H1 (cell line): Measurements from ENCODE around the gene TOMT. TPM values are rescaled to one million over a fixed set of nuclear protein-coding genes. Genes with fewer than 3 reads are reported as not detected.

ENCODE experiments used
- CTCF ChIA-PET: fragments of 300-600 bp; sonication (Branson Sonifier 250); formaldehyde crosslinking; loops from one replicate; lab custom pipeline; 2021; ENCODE audit not compliant: partially characterized antibody; lab: Charles Lee
- POLR2A ChIA-PET: fragments of 300-600 bp; sonication (Branson Sonifier 250); formaldehyde crosslinking; loops from one replicate; lab custom pipeline; 2021; ENCODE audit warnings: inconsistent platforms; ENCODE audit not compliant: partially characterized antibody; lab: Charles Lee
- DNase-seq, 2 experiments: peaks; one replicate each; pipeline versions ENCODE4 v3.0.0 to v3.0.0-alpha.2; 2010 to 2022; ENCODE audit warnings: low spot score in 2 of 2, low read depth in 1 of 2, mixed read lengths in 1 of 2
- FAIRE-seq: peaks from 2 replicates; lab custom pipeline; 2011; peaks lifted over from hg19 to GRCh38; lab: Jason Lieb, UNC
- H2AFZ ChIP-seq: 2 replicates; pipeline ENCODE4 v1.8.1; 2012; ENCODE audit warnings: low read length, inconsistent platforms
- H2AK5ac ChIP-seq: 2 replicates; pipeline ENCODE4 v1.6.1; 2013; ENCODE audit warnings: low read depth, low read length
- H2BK120ac ChIP-seq: replicated peaks from 2 replicates; pipeline ENCODE3; 2013; ENCODE audit warnings: low read depth, low read length, inconsistent platforms
- H2BK12ac ChIP-seq: 2 replicates; pipeline ENCODE4 v1.6.1; 2013; ENCODE audit warnings: low read depth, low read length
- H2BK15ac ChIP-seq: 2 replicates; pipeline ENCODE4 v1.6.1; 2013; ENCODE audit warnings: low read length
- H2BK20ac ChIP-seq: 2 replicates; pipeline ENCODE4 v1.6.1; 2013; ENCODE audit warnings: low read length
- H2BK5ac ChIP-seq: 2 replicates; pipeline ENCODE4 v1.6.1; 2013; ENCODE audit warnings: low read depth, low read length
- H3K14ac ChIP-seq: 2 replicates; pipeline ENCODE4 v1.6.1; 2013; ENCODE audit warnings: inconsistent platforms; ENCODE audit not compliant: insufficient read length
- H3K18ac ChIP-seq: 2 replicates; pipeline ENCODE4 v1.6.1; 2013; ENCODE audit warnings: low read length; ENCODE audit errors: extremely low read depth
- H3K23ac ChIP-seq: 2 replicates; pipeline ENCODE4 v1.6.1; 2013; ENCODE audit warnings: inconsistent platforms; ENCODE audit not compliant: insufficient read length
- H3K23me2 ChIP-seq: 2 replicates; pipeline ENCODE4 v1.6.1; 2013; ENCODE audit warnings: low read depth, low read length
- H3K27ac ChIP-seq: 2 replicates; pipeline ENCODE4 v1.6.1; 2011; ENCODE audit warnings: low read depth, low read length, inconsistent platforms
- H3K27me3 ChIP-seq, 4 experiments: replicated peaks in 1 of 4; 1 replicate in 1 of 4; 2 replicates in 3 of 4; pipeline versions ENCODE4 v1.6.1 to v1.8.1; 2011 to 2013; ENCODE audit warnings: low read length in 3 of 4, mild to moderate bottlenecking in 3 of 4, inconsistent platforms in 2 of 4, mixed read lengths in 2 of 4, moderate library complexity in 1 of 4; ENCODE audit not compliant: control insufficient read depth in 3 of 4, insufficient read depth in 3 of 4; ENCODE audit errors: extremely low read depth in 1 of 4
- H3K36me3 ChIP-seq, 4 experiments: 2 replicates each; pipeline versions ENCODE4 v1.6.1 to v1.8.1; 2011 to 2013; ENCODE audit warnings: mild to moderate bottlenecking in 4 of 4, low read length in 3 of 4, moderate library complexity in 2 of 4, control low read depth in 1 of 4, inconsistent platforms in 1 of 4; ENCODE audit not compliant: insufficient read depth in 4 of 4, control insufficient read depth in 2 of 4
- H3K4ac ChIP-seq: replicated peaks from 2 replicates; pipeline ENCODE3; 2013; ENCODE audit warnings: low read length, low read depth, mixed read lengths, inconsistent platforms; ENCODE audit not compliant: insufficient read length
- H3K4me1 ChIP-seq, 4 experiments: replicated peaks in 1 of 4; 1 replicate in 1 of 4; 2 replicates in 3 of 4; pipeline versions ENCODE4 v1.6.1 to v1.8.1; 2011 to 2013; ENCODE audit warnings: low read length in 3 of 4, inconsistent platforms in 2 of 4, mixed read lengths in 1 of 4; ENCODE audit not compliant: insufficient read depth in 4 of 4, control insufficient read depth in 3 of 4
- H3K4me2 ChIP-seq, 2 experiments: 2 replicates each; pipeline versions ENCODE4 v1.6.1 to v1.8.1; 2011 to 2013; ENCODE audit warnings: low read depth in 2 of 2, low read length in 2 of 2, control low read depth in 1 of 2, inconsistent platforms in 1 of 2, mild to moderate bottlenecking in 1 of 2; ENCODE audit not compliant: insufficient read depth in 1 of 2
- H3K4me3 ChIP-seq, 4 experiments: fragments of 200-600, 300-600 bp in 1 of 4; sonication (generic), shearing (Covaris generic), sonication (Bioruptor Twin) in 1 of 4; 2 replicates each; pipeline versions ENCODE4 v1.5.1 to v1.8.1; 2011 to 2016; ENCODE audit warnings: low read length in 4 of 4, low read depth in 3 of 4, control low read depth in 2 of 4, inconsistent platforms in 2 of 4, mild to moderate bottlenecking in 2 of 4, mixed read lengths in 1 of 4, moderate library complexity in 1 of 4; ENCODE audit not compliant: insufficient read depth in 2 of 4; ENCODE audit errors: extremely low read depth in 1 of 4
- H3K56ac ChIP-seq: replicated peaks from 2 replicates; pipeline ENCODE3; 2013; ENCODE audit warnings: low read depth, mild to moderate bottlenecking, mixed read lengths, low read length, inconsistent platforms; ENCODE audit not compliant: insufficient read length
- H3K79me1 ChIP-seq: 2 replicates; pipeline ENCODE4 v1.6.1; 2013; ENCODE audit warnings: low read depth, low read length, control low read depth
- H3K79me2 ChIP-seq, 2 experiments: 2 replicates each; pipeline versions ENCODE4 v1.6.1 to v1.8.1; 2012 to 2013; ENCODE audit warnings: low read length in 2 of 2, mild to moderate bottlenecking in 2 of 2, inconsistent platforms in 1 of 2; ENCODE audit not compliant: insufficient read depth in 2 of 2, control insufficient read depth in 1 of 2
- H3K9ac ChIP-seq, 4 experiments: replicated peaks in 1 of 4; 1 replicate in 1 of 4; 2 replicates in 3 of 4; pipeline versions ENCODE4 v1.6.1 to v1.8.1; 2011 to 2013; ENCODE audit warnings: low read depth in 3 of 4, low read length in 3 of 4, control low read depth in 2 of 4, mild to moderate bottlenecking in 2 of 4, moderate library complexity in 2 of 4, inconsistent platforms in 1 of 4; ENCODE audit errors: extremely low read depth in 1 of 4
- H3K9me3 ChIP-seq, 2 experiments: 2 replicates each; pipeline versions ENCODE4 v1.6.1 to v1.8.1; 2012 to 2013; ENCODE audit warnings: mild to moderate bottlenecking in 2 of 2, moderate library complexity in 2 of 2, control low read depth in 1 of 2, inconsistent platforms in 1 of 2, low read depth in 1 of 2, low read length in 1 of 2, mixed read lengths in 1 of 2; ENCODE audit not compliant: insufficient read depth in 2 of 2
- H4K20me1 ChIP-seq, 2 experiments: replicated peaks in 1 of 2; 2 replicates each; pipeline versions ENCODE3 to v1.8.1; 2011 to 2013; ENCODE audit warnings: inconsistent platforms in 2 of 2, low read length in 2 of 2, mild to moderate bottlenecking in 1 of 2; ENCODE audit not compliant: insufficient read depth in 2 of 2, control insufficient read depth in 1 of 2
- H4K5ac ChIP-seq: 2 replicates; pipeline ENCODE4 v1.6.1; 2013; ENCODE audit warnings: low read length, low read depth, mixed read lengths, inconsistent platforms; ENCODE audit not compliant: insufficient read length
- H4K8ac ChIP-seq: 2 replicates; pipeline ENCODE4 v1.8.0; 2013; ENCODE audit warnings: mild to moderate bottlenecking, moderate library complexity, low read length, inconsistent platforms; ENCODE audit not compliant: insufficient read depth; ENCODE audit errors: extremely low read depth
- H4K91ac ChIP-seq: replicated peaks from 2 replicates; pipeline ENCODE3; 2013; ENCODE audit warnings: low read length, mixed read lengths, inconsistent platforms; ENCODE audit not compliant: insufficient read length
- EP300 ChIP-seq, 2 experiments: IDR thresholded peaks; 1 replicate in 1 of 2; 2 replicates in 1 of 2; pipeline ENCODE4 v1.6.1; 2011 to 2012; ENCODE audit warnings: low read depth in 2 of 2, low read length in 2 of 2, mild to moderate bottlenecking in 2 of 2, borderline replicate concordance in 1 of 2, inconsistent platforms in 1 of 2, moderate library complexity in 1 of 2
- GABPA ChIP-seq: IDR thresholded peaks from 2 replicates; pipeline ENCODE4 v1.6.1; 2011; ENCODE audit warnings: mild to moderate bottlenecking, low read length, moderate library complexity, borderline replicate concordance; ENCODE audit not compliant: insufficient read depth
- GTF2F1 ChIP-seq: IDR thresholded peaks from 2 replicates; pipeline ENCODE4 v1.6.1; 2012; ENCODE audit warnings: low read depth, low read length, improper control_type of control experiment, borderline replicate concordance
- MAX ChIP-seq: IDR thresholded peaks from 2 replicates; pipeline ENCODE4 v1.6.1; 2012; ENCODE audit warnings: inconsistent platforms
- NRF1 ChIP-seq: IDR thresholded peaks from 2 replicates; pipeline ENCODE4 v1.6.1; 2011; ENCODE audit warnings: mild to moderate bottlenecking, low read depth, low read length, improper control_type of control experiment
- POU5F1 ChIP-seq: IDR thresholded peaks from 2 replicates; pipeline ENCODE4 v1.6.1; 2011; ENCODE audit warnings: low read depth, mild to moderate bottlenecking, low read length, moderate library complexity
- RAD21 ChIP-seq, 2 experiments: IDR thresholded peaks in 1 of 2; conservative IDR thresholded peaks in 1 of 2; 2 replicates each; pipeline ENCODE4 v1.6.1; 2011; ENCODE audit warnings: low read depth in 2 of 2, low read length in 2 of 2, improper control_type of control experiment in 1 of 2, inconsistent platforms in 1 of 2, mild to moderate bottlenecking in 1 of 2, moderate library complexity in 1 of 2
- RBBP5 ChIP-seq: IDR thresholded peaks from 2 replicates; pipeline ENCODE4 v1.7.1; 2012; ENCODE audit warnings: low read depth, mild to moderate bottlenecking, inconsistent platforms, low read length, moderate library complexity, borderline replicate concordance
- SAP30 ChIP-seq: fragments of 300-600 bp; sonication (generic); IDR thresholded peaks from 2 replicates; pipeline ENCODE4 v1.7.1; 2012; ENCODE audit warnings: low read length, moderate library complexity, mild to moderate bottlenecking, inconsistent platforms; ENCODE audit not compliant: insufficient read depth, insufficient replicate concordance
- SIN3A ChIP-seq, 2 experiments: IDR thresholded peaks in 1 of 2; conservative IDR thresholded peaks in 1 of 2; 2 replicates each; pipeline ENCODE4 v1.6.1; 2011 to 2012; ENCODE audit warnings: low read length in 2 of 2, improper control_type of control experiment in 1 of 2, low read depth in 1 of 2, mild to moderate bottlenecking in 1 of 2
- SP2 ChIP-seq: IDR thresholded peaks from 2 replicates; pipeline ENCODE4 v1.6.1; 2012; ENCODE audit warnings: mild to moderate bottlenecking, low read length, inconsistent platforms
- SRF ChIP-seq: IDR thresholded peaks from 2 replicates; pipeline ENCODE4 v1.6.1; 2011; ENCODE audit warnings: mild to moderate bottlenecking, low read depth, low read length, moderate library complexity
- YY1 ChIP-seq: IDR thresholded peaks from 2 replicates; pipeline ENCODE4 v1.6.1; 2011; ENCODE audit warnings: low read depth, mild to moderate bottlenecking, low read length
- WGBS, 2 experiments: shearing (Covaris generic) in 1 of 2; methylation state at CpG; one replicate each; pipeline versions ENCODE4 v1.1.6 to v1.1.7; 2013 to 2015; ENCODE audit warnings: low lambda C conversion rate in 2 of 2, mixed read lengths in 2 of 2, inconsistent platforms in 1 of 2, low coverage in 1 of 2, missing lambda C conversion rate in 1 of 2; ENCODE audit not compliant: insufficient replicate concordance in 2 of 2, insufficient coverage in 1 of 2, insufficient read length in 1 of 2; ENCODE audit errors: extremely low coverage in 1 of 2, missing lambda C conversion rate in 1 of 2; 5-methylcytosine and 5-hydroxymethylcytosine counted together
- polyA plus RNA-seq, 7 experiments: library from polyadenylated mRNA; depleted of rRNA in 3 of 7; stranded (reverse) in 5 of 7; unstranded in 2 of 7; fragments of >200 nt in 5 of 7; fragments of 200-250 nt in 2 of 7; gene quantifications; 1 replicate in 5 of 7; 2 replicates in 1 of 7; 4 replicates in 1 of 7; pipeline versions ENCODE4 v1.2.1 to v1.2.3, GENCODE V29; 2011 to 2013; ENCODE audit warnings: missing spikeins in 2 of 7, mixed read lengths in 2 of 7
- total RNA-seq: library from RNA; stranded (reverse); fragmentation: NEBNext Ultra II Directional; extraction: Animal tissue kit (Norgen Biotek cat#: 25700); gene quantifications from 2 replicates; pipeline ENCODE4 v1.2.1, GENCODE V29; 2021

The TOMT gene
- total and polyA plus RNA-seq, 2 of the 8 experiments (the other 6 are each of a cell fraction or from before 2014, with no cell fraction given), result 0.11 TPM; not detected in 1

GRCh38 chr11:72124046-72124445, 18.3 kb downstream of the TOMT start:
- no peak overlapping the region for H2BK15ac ChIP-seq
- no peaks in the 10 kb centered on the region for H4K20me1 ChIP-seq
- no peak overlapping the region for H2BK12ac ChIP-seq
- no peak overlapping the region for H3K56ac ChIP-seq
- peaks cover 0 to 3% (median 0%) of the 10 kb centered on the region in 4 experiments; a peak in 2 of 7 replicates for H3K27me3 ChIP-seq
- no peak overlapping the region for H2BK120ac ChIP-seq
- H3K9me3 ChIP-seq, result peaks cover 12 to 13% of the 10 kb centered on the region in 2 experiments
- H3K4me3 ChIP-seq, result no peak overlapping the region
- H3K18ac ChIP-seq, result no peak overlapping the region
- H3K4ac ChIP-seq, result no peak overlapping the region
- H3K23me2 ChIP-seq, result no peaks in the 10 kb centered on the region
- no peak for DNase-seq
- no peaks in the 10 kb centered on the region for H3K4me1 ChIP-seq
- no peak overlapping the region; the same call in 1 of the 2 replicates for H4K8ac ChIP-seq
- no peak overlapping the region for H3K4me2 ChIP-seq
- no peak overlapping the region for H3K23ac ChIP-seq
- H3K14ac ChIP-seq, result no peak overlapping the region
- no peaks in the 10 kb centered on the region for H3K79me2 ChIP-seq
- ChIA-PET POLR2A (interaction anchor here (2.1 kb wide), 1 partner anchor 11 kb away, joined by 10 read pairs; the partner anchor contains the start of gene ANAPC15), CTCF (interaction anchor here (0.9 to 4.8 kb wide), 3 partner anchors 11 to 59 kb away, joined by 3 to 22 read pairs (median 10); no protein-coding TSS in a partner anchor)
- no peaks in the 10 kb centered on the region for H3K79me1 ChIP-seq
- WGBS, 2 experiments, result 82% methylated on average over 6 of the region's 6 CpGs; no CpG with 5 or more reads in 1 of the 2 experiments
- H3K36me3 ChIP-seq, result no peaks in the 10 kb centered on the region
- H2BK5ac ChIP-seq, result no peak overlapping the region
- no peak overlapping the region for H3K27ac ChIP-seq
- H4K91ac ChIP-seq, result no peak overlapping the region
- no peak for FAIRE-seq
- H2AK5ac ChIP-seq, result no peak overlapping the region
- H2BK20ac ChIP-seq, result no peak overlapping the region
- H4K5ac ChIP-seq, result no peak overlapping the region
- H2AFZ ChIP-seq, result no peak overlapping the region
- no peak overlapping the region for H3K9ac ChIP-seq
- TF ChIP-seq RAD21 (IDR thresholded peaks at IDR 0.05 in 1 of 2, conservative IDR thresholded peaks at IDR 0.05 in 1 of 2; ENCODE audit: low read depth in 2 of 2, low read length in 2 of 2), result no peak
- no peak for TF ChIP-seq EP300 (IDR thresholded peaks at IDR 0.05; ENCODE audit: borderline replicate concordance in 1 of 2, low read depth in 2 of 2, low read length in 2 of 2)
- TF ChIP-seq RBBP5, result no peak
- no peak for TF ChIP-seq SAP30
- no peak for TF ChIP-seq POU5F1
- TF ChIP-seq MAX, result no peak
- TF ChIP-seq GTF2F1, result no peak
- no peak for TF ChIP-seq SRF
- TF ChIP-seq SP2, result no peak
- TF ChIP-seq SIN3A (conservative IDR thresholded peaks at IDR 0.05 in 1 of 2, IDR thresholded peaks at IDR 0.05 in 1 of 2; ENCODE audit: low read depth in 1 of 2, low read length in 2 of 2), result no peak
- no peak for TF ChIP-seq YY1
- no peak for TF ChIP-seq NRF1
- TF ChIP-seq GABPA, result no peak
